C4-2B (cell line): ENCODE data around the gene SLC35F5.
"Not testable (repeated sequence)": the region's sequence is repeated elsewhere in the genome, so short reads cannot be mapped to it uniquely, and the experiment has no call there.

Source experiments
- CTCF ChIP-seq: fragments of 450-650 bp; conservative IDR thresholded peaks from 2 replicates; pipeline ENCODE4 v1.5.1; 2017; ENCODE audit warnings: mild to moderate bottlenecking
- ZFX ChIP-seq: fragments of 450-650 bp; IDR thresholded peaks from 2 replicates; pipeline ENCODE4 v1.6.1; 2017

GRCh38 chr2:113663285-113664060, 93.0 kb downstream of the SLC35F5 start:
- not testable (repeated sequence) for TF ChIP-seq CTCF, ZFX
